Heart right ventricle (tissue), 16 donors: ENCODE measurements around the gene ANO7. TPM values are rescaled to one million over a fixed set of nuclear protein-coding genes. Genes with fewer than 3 reads are reported as not detected.
A peak's percentile ranks its signal among the peaks of the same experiment; 100 is the strongest.

Source experiments
- ATAC-seq, 8 donors: fragments of 200-7000 bp; cut with Tn5 transposase; one replicate each; pipeline ENCODE4 v1.9.1; 2020; ENCODE audit warnings: mild to moderate bottlenecking in 8 of 8, moderate library complexity in 8 of 8, moderate number of reproducible peaks in 1 of 8
- DNase-seq, 2 donors: peaks; one replicate each; pipeline ENCODE4 v3.0.0-alpha.2; 2020
- H3K27ac ChIP-seq, 10 donors: fragments of 200-600 bp; sonication (generic) in 2 of 10; one replicate each; pipeline versions ENCODE4 v1.5.0 to v1.8.0; 2020 to 2022; ENCODE audit warnings: mild to moderate bottlenecking in 3 of 10
- H3K27me3 ChIP-seq, 7 donors: fragments of 200-600 bp; one replicate each; pipeline ENCODE4 v1.8.0; 2021 to 2022; ENCODE audit warnings: mild to moderate bottlenecking in 2 of 7
- H3K36me3 ChIP-seq, 9 donors: fragments of 200-600 bp; sonication (generic) in 1 of 9; one replicate each; pipeline versions ENCODE4 v1.5.0 to v1.8.0; 2020 to 2022; ENCODE audit warnings: mild to moderate bottlenecking in 2 of 9
- H3K4me1 ChIP-seq, 9 donors: fragments of 200-600 bp; sonication (generic) in 1 of 9; one replicate each; pipeline versions ENCODE4 v1.5.0 to v1.8.0; 2020 to 2022; ENCODE audit warnings: mild to moderate bottlenecking in 4 of 9
- H3K4me3 ChIP-seq, 10 donors: fragments of 200-600 bp; sonication (generic) in 2 of 10; one replicate each; pipeline versions ENCODE4 v1.5.0 to v1.8.0; 2020 to 2022; ENCODE audit warnings: mild to moderate bottlenecking in 7 of 10, moderate library complexity in 2 of 10
- H3K9me3 ChIP-seq, 11 donors: fragments of 200-600 bp in 10 of 11; sonication (generic) in 2 of 11; one replicate each; pipeline versions ENCODE4 v1.5.0 to v1.8.0; 2013 to 2022; ENCODE audit warnings: mild to moderate bottlenecking in 2 of 11, control low read depth in 1 of 11, moderate library complexity in 1 of 11
- CTCF ChIP-seq, 9 donors: fragments of 200-600 bp; sonication (generic) in 2 of 9; IDR thresholded peaks; one replicate each; pipeline versions ENCODE4 v1.5.0 to v1.8.0; 2021 to 2022; ENCODE audit warnings: antibody characterized with exemption in 9 of 9, mild to moderate bottlenecking in 5 of 9, moderate library complexity in 1 of 9
- WGBS, 2 donors: extraction: QIAGEN DNeasy Blood & Tissue Kit; methylation state at CpG; one replicate each; pipeline ENCODE4 v1.1.7; 2013; ENCODE audit warnings: inconsistent platforms in 1 of 2; 5-methylcytosine and 5-hydroxymethylcytosine counted together
- intact Hi-C, 10 donors: fragments of 100-400 bp; cut with DNase I; formaldehyde crosslinking; loops; one replicate each; pipeline versions ENCODE4 v1.11.1 to v1.14.2; 2022
- polyA plus RNA-seq, 2 donors: library from polyadenylated mRNA; stranded (reverse); fragments of 200-250 nt; gene quantifications; one replicate each; pipeline ENCODE4 v1.2.3, GENCODE V29; 2013
- total RNA-seq, 10 donors: library from RNA; stranded (reverse); fragmentation: NEBNext Ultra II Directional in 3 of 10; extraction: Animal tissue kit (Norgen Biotek cat#: 25700) in 3 of 10; gene quantifications; one replicate each; pipeline versions ENCODE4 v1.2.1 to v1.2.4, GENCODE V29; 2021 to 2023
- donor health status: Arrhythmogenic right ventricular cardiomyopathy.
- donor health status: ischemic (EF 13 %, LVEDD 7.1; RV severe dilation, severe dysfunction).
- donor health status: healthy with polysubstance abuse.
- donor health status: DM: no; HTN: yes; CAD: no.
- donor health status: DM: no; HTN: no; CAD: no.
- donor health status: ischemic (EF 25% LVEDD 6.9; RV normal size, moderate dysfunction).
- donor health status: ischemic (EF 25% LVEDD 5.7; RV mildly dilated, moderate dysfunction).
- donor health status: healthy.
- donor health status: DM: yes; HTN: yes; CAD: no.
- donor health status: Ischemic cardiomyopathy.
- donor health status: ischemic (EF 35%, LVEDD 5.7; RV mildly dilated, moderate dysfunction).
- donor health status: nonischemic (EF 11% LVEDD 7.7; RV severe dilation, severe dysfunction).
- donor health status: DM: yes; HTN: yes; CAD: no.
- donor health status: PGD.
- donor health status: ischemic (EF 29% LVEDD 5.4; RV normal size, mild dysfunction).
- donor health status: nonischemic (EF 23%, LVEDD 6.1; RV moderate dilation, normal function).

The ANO7 gene
- total and polyA plus RNA-seq, 12 donors: 0.61 to 3.0 (median 1.6) TPM

- ATAC-seq: no peak
- Histone ChIP-seq H3K27me3 (no peaks in the 10 kb centered on the region), H3K9me3 (no peaks in the 10 kb centered on the region), H3K27ac (no peak overlapping the region), H3K4me1 (peaks cover 0 to 10% (median 0%) of the 10 kb centered on the region in 9 donors), H3K4me3 (no peak overlapping the region), H3K36me3 (peaks cover 10 to 100% (median 86%) of the 10 kb centered on the region in 9 donors)
- intact Hi-C loops: loop anchor here in 1 of 10 donors (10.0 kb wide), 1 partner anchor 89 kb away; no protein-coding TSS in a partner anchor
- WGBS, 2 donors: 81 to 86% methylated on average over 11 of the region's 11 CpGs
- no peak for TF ChIP-seq CTCF (IDR thresholded peaks at IDR 0.05)
- DNase-seq: no peak
These were observed 67.7 kb downstream of the ANO7 start for GRCh38 chr2:241256168-241256545.

- peaks cover 0 to 10% (median 0%) of the 10 kb centered on the region in 9 donors for H3K4me1 ChIP-seq
These were observed 69.0 kb downstream of the ANO7 start for GRCh38 chr2:241257419-241258032.

GRCh38 chr2:241258505-241259280 lies 70.2 kb downstream of the ANO7 start:
- ATAC-seq (no peak), DNase-seq (no peak)
- no peaks in the 10 kb centered on the region for H3K27me3 ChIP-seq
- H3K4me3 ChIP-seq: no peak overlapping the region
- peaks cover 16 to 100% (median 83%) of the 10 kb centered on the region in 9 donors for H3K36me3 ChIP-seq
- 67 to 71% methylated on average over 8 of the region's 8 CpGs for WGBS, 2 donors
- no peak overlapping the region for H3K27ac ChIP-seq
- H3K9me3 ChIP-seq: no peaks in the 10 kb centered on the region
- H3K4me1 ChIP-seq: peaks cover 0 to 10% (median 0%) of the 10 kb centered on the region in 9 donors
- intact Hi-C loops: loop anchor here in 1 of 10 donors (10.0 kb wide), 1 partner anchor 86 kb away; no protein-coding TSS in a partner anchor
- no peak for TF ChIP-seq CTCF (IDR thresholded peaks at IDR 0.05)

More at GRCh38 chr2:241257419-241258032, 69.0 kb downstream of the ANO7 start:
- DNase-seq (no peak), ATAC-seq (no peak)
- H3K36me3 ChIP-seq: peaks cover 10 to 100% (median 83%) of the 10 kb centered on the region in 9 donors
- intact Hi-C loops: loop anchor here in 1 of 10 donors (10.0 kb wide), 1 partner anchor 87 kb away; no protein-coding TSS in a partner anchor
- H3K27ac ChIP-seq: no peak overlapping the region
- peak in 1 of 9 donors; percentile 12 for TF ChIP-seq CTCF (IDR thresholded peaks at IDR 0.05)
- no peaks in the 10 kb centered on the region for H3K9me3 ChIP-seq
- no peaks in the 10 kb centered on the region for H3K27me3 ChIP-seq
- H3K4me3 ChIP-seq: no peak overlapping the region
- WGBS, 2 donors: 83 to 87% methylated on average over 11 of the region's 11 CpGs

- Histone ChIP-seq H3K9me3 (no peaks in the 10 kb centered on the region), H3K36me3 (peaks cover 7 to 100% (median 76%) of the 10 kb centered on the region in 9 donors), H3K27ac (no peak overlapping the region), H3K4me1 (peaks cover 0 to 10% (median 0%) of the 10 kb centered on the region in 9 donors), H3K27me3 (no peaks in the 10 kb centered on the region), H3K4me3 (no peak overlapping the region)
- no peak for TF ChIP-seq CTCF (IDR thresholded peaks at IDR 0.05)
- DNase-seq (no peak), ATAC-seq (no peak)
- intact Hi-C loops: no loop called here
- WGBS, 2 donors: 92 to 98% methylated on average over 3 of the region's 3 CpGs
These were observed 72.4 kb downstream of the ANO7 start for GRCh38 chr2:241260911-241261310.
